ENCODE results near the gene CHRNA3. TPM values are rescaled to one million over a fixed set of nuclear protein-coding genes. Genes with fewer than 3 reads are reported as not detected.

Gene CHRNA3
- total RNA-seq, 1 donor from 2014 or later: not detected

DNA sequence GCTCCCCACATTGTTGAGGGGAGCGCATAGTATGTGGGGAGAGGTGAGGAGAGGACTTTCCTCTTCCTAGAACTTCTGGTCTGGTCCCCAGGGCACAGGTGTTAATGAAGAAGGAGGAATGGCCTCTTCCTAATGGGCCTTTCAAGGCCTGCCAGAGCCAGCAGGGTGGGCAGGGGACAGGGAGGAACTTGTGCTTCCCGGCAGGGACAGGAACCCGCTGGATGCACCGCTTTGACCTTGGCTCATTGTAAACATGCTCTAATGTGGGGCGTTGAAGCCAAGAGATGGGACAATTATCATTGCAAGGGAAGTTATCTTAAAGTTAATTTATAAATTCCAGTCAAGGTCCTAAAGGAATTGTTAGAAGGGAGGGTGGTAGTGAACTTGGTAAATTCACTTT, 41.2 kb upstream of the CHRNA3 start:
- no peak for FAIRE-seq
- no peak overlapping the region for H3K4me3 ChIP-seq (ENCODE audit: low read depth, low read length)
- TF ChIP-seq, protein P1, sequence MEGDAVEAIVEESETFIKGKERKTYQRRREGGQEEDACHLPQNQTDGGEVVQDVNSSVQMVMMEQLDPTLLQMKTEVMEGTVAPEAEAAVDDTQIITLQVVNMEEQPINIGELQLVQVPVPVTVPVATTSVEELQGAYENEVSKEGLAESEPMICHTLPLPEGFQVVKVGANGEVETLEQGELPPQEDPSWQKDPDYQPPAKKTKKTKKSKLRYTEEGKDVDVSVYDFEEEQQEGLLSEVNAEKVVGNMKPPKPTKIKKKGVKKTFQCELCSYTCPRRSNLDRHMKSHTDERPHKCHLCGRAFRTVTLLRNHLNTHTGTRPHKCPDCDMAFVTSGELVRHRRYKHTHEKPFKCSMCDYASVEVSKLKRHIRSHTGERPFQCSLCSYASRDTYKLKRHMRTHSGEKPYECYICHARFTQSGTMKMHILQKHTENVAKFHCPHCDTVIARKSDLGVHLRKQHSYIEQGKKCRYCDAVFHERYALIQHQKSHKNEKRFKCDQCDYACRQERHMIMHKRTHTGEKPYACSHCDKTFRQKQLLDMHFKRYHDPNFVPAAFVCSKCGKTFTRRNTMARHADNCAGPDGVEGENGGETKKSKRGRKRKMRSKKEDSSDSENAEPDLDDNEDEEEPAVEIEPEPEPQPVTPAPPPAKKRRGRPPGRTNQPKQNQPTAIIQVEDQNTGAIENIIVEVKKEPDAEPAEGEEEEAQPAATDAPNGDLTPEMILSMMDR (IDR thresholded peaks at IDR 0.05; ENCODE audit: insufficient read depth, low read length, severe bottlenecking): no peak
- no peaks in the 10 kb centered on the region for H3K36me3 ChIP-seq (ENCODE audit: control insufficient read depth, insufficient read depth, low read length)
- no peaks in the 10 kb centered on the region for H3K27me3 ChIP-seq (ENCODE audit: control insufficient read depth, insufficient read depth, low read length)
- no peak for DNase-seq (ENCODE audit: low read depth)

DNA sequence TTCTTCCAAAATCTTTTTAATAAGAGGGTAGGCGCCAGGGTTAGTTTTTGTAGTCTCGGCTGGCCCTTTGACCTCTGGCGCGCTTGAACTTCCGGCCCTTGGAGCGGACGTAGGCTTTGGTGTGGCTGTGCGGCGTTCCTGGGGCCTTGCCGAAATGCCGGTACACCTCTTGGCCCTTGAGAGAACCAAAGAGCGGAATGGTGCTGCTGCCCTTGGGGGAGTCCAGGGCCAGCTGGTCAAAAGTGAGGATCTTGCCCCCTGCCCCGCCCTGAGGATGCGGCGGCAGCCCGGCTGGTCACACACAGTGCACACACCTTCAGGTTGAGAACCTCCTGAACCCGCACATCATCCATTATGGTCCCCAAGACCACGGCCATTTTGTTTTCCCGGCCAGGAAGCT, 40.2 kb upstream of the CHRNA3 start:
- FAIRE-seq: no peak
- DNase-seq (ENCODE audit: low read depth): no peak
- Histone ChIP-seq H3K36me3 (ENCODE audit: control insufficient read depth, insufficient read depth, low read length) (no peaks in the 10 kb centered on the region), H3K27me3 (ENCODE audit: control insufficient read depth, insufficient read depth, low read length) (no peaks in the 10 kb centered on the region), H3K4me3 (ENCODE audit: low read depth, low read length) (no peak overlapping the region)
- TF ChIP-seq, protein P1 (IDR thresholded peaks at IDR 0.05; ENCODE audit: insufficient read depth, low read length, severe bottlenecking): no peak

DNA sequence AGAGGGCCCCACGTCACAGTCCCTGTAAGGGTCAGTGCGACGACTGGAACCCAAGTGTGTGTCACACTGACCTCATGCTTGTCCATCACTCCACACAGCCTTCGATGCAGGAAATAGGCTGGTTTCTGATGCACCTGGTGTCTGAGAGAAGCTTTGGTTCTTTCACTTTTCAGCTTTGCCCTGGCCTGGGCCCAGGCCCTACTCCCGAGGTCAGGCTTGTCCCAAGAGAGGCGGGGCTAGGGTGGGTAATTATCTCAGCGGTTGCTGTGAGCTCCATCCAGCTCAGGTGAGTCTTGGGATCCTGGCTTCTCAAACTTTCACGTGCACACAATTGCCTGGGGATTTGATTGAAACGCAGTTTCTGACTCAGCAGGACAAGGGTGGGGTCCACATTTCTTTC, 39.8 kb upstream of the CHRNA3 start:
- DNase-seq (ENCODE audit: low read depth) (no peak), FAIRE-seq (no peak)
- no peaks in the 10 kb centered on the region for H3K36me3 ChIP-seq (ENCODE audit: control insufficient read depth, insufficient read depth, low read length)
- H3K27me3 ChIP-seq (ENCODE audit: control insufficient read depth, insufficient read depth, low read length): no peaks in the 10 kb centered on the region
- H3K4me3 ChIP-seq (ENCODE audit: low read depth, low read length): no peak overlapping the region
- TF ChIP-seq, protein P1 (IDR thresholded peaks at IDR 0.05; ENCODE audit: insufficient read depth, low read length, severe bottlenecking): no peak

- DNase-seq (ENCODE audit: low read depth): no peak
- no peak for FAIRE-seq
Observed at GRCh38 chr15:78658823-78659222, 38.0 kb upstream of the CHRNA3 start.

DNA sequence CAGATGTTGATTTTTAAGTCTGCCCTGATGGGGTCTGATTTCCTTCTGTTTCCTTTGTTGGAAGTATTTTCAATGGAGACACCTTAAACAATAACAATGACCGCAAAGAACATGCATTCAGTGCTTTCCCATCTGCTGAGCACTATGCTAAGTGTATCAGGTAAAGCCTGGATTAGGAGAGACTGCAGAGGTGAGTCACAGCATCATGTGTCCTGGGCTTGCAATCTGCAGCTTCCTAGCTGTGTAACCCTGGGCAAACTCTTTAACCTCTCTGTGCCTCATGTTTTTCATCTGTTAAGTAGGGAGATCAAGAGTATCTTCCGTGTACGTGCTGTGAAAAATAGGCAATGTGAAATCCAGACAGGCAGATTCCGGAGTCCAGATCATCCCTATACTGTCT, 33.5 kb upstream of the CHRNA3 start:
- Histone ChIP-seq H3K4me3 (ENCODE audit: low read depth, low read length) (no peak overlapping the region), H3K36me3 (ENCODE audit: control insufficient read depth, insufficient read depth, low read length) (no peaks in the 10 kb centered on the region), H3K27me3 (ENCODE audit: control insufficient read depth, insufficient read depth, low read length) (no peaks in the 10 kb centered on the region)
- FAIRE-seq (peak; percentile 64), DNase-seq (ENCODE audit: low read depth) (peak; percentile 54)
- TF ChIP-seq, protein P1 (IDR thresholded peaks at IDR 0.05; ENCODE audit: insufficient read depth, low read length, severe bottlenecking): no peak

More at GRCh38 chr15:78658823-78659222, 38.0 kb upstream of the CHRNA3 start:
- TF ChIP-seq, protein P1 (IDR thresholded peaks at IDR 0.05; ENCODE audit: insufficient read depth, low read length, severe bottlenecking): no peak
- Histone ChIP-seq H3K4me3 (ENCODE audit: low read depth, low read length) (no peak overlapping the region), H3K36me3 (ENCODE audit: control insufficient read depth, insufficient read depth, low read length) (no peaks in the 10 kb centered on the region), H3K27me3 (ENCODE audit: control insufficient read depth, insufficient read depth, low read length) (no peaks in the 10 kb centered on the region)

DNA sequence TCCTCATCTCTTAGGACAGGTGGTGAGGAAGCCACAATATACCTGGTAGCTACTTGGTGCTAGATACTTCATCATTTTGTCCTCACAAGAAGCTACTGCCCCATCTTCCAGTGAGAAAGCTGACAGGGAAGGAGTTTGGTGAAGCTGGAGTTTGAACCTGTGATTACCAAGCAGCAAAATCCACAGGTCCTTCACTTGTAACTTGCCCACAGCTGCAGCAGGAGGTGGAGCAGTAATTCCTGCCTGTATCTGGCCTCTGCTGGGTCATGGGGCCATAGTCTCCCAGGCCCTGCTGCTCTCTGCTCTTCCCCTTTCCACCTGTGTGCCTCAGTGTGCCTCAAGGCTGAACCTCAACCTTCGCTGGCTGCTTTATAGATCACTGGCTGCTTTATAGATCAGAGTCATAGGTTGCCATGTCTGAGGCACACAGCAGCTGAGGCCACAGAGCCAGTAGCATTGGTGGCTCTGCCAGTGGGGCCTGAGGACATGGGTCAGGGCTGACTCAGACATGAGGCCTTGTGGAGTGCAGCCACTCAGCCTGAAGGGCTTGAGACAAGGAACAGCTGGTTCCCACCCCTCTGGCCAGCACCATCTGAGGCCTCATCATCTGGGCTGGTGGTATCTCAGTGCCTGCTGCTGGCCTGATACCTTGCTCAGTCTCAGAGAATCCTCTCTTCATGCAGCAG, 31.3 kb upstream of the CHRNA3 start:
- no peak overlapping the region for H3K4me3 ChIP-seq (ENCODE audit: low read depth, low read length)
- TF ChIP-seq, protein P1 (IDR thresholded peaks at IDR 0.05; ENCODE audit: insufficient read depth, low read length, severe bottlenecking): no peak
- DNase-seq (ENCODE audit: low read depth): no peak
- no peak for FAIRE-seq
- H3K36me3 ChIP-seq (ENCODE audit: control insufficient read depth, insufficient read depth, low read length): no peaks in the 10 kb centered on the region
- H3K27me3 ChIP-seq (ENCODE audit: control insufficient read depth, insufficient read depth, low read length): no peaks in the 10 kb centered on the region

Data from bronchial epithelial cell (primary cell).